Fibroblast of gingiva (primary cell): Measurements from ENCODE around the gene LRRN3.

Source experiments
- DNase-seq: peaks from one replicate; pipeline ENCODE4 v3.0.0-alpha.2; 2011; ENCODE audit warnings: low read depth

LRRN3 gene

GRCh38 chr7:111077001-111077400 lies 13.9 kb upstream of the LRRN3 start:
- no peak for DNase-seq

- DNase-seq: no peak
These were observed 10.3 kb upstream of the LRRN3 start for GRCh38 chr7:111080495-111081105.

- DNase-seq: no peak
These were observed 9.2 kb upstream of the LRRN3 start for GRCh38 chr7:111081546-111082267.

DNA sequence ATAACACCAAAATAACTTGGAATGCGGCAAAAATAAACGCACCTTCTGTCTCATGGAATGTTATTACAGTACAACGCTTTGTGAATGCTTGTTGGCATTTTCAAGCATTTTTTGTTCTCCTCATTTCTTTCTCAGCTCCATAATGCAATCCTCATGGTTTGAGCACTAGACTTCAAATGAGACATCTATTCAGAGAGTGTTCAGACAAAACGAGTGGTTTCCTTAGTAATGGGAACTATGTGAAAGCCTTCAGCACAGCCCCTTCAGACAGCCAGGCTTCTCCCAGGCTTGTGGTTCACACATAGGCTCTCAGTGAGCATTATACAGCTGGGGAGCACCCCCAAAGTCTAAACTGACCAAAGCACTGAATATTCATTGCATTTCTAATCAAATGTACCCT lies 8.6 kb upstream of the LRRN3 start:
- DNase-seq: peak; percentile 18

DNA sequence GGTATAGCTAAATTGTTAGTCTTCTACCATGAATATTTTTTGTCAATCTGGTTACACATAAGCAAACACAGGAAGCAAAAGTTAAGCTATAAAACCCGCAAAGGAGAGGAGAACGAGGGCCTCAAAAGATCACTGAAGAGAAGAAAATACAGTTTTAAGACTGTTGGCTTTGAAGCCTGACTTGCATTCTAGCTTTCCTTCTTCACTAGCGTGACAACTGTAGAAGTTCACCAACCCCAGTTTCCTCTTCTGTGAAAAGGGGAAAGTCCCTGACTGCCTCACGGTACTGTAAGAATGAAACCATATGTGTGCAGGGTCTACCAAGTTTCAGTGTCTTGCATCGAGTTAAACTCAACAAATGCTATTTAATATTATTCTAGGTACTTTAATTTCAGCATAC lies 7.5 kb upstream of the LRRN3 start:
- DNase-seq: peak; percentile 38

DNA sequence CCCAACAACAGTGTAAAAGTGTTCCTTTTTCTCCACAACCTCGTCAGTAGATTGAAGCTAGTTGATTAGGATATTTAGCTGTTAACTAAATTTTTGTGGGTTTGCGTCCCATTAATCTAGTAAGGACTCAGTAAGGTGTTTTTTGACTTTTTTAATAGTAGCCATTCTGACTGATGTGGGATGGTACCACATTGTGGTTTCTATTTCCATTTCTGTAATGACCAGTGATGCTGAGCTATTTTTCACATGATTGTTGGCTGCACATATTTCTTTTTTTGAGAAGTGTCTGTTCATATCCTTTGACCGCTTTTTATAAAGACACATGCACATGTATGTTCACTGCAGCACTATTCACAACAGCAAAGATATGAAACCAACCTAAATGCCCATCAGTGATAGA lies 5.6 kb upstream of the LRRN3 start:
- DNase-seq: no peak

GRCh38 chr7:111086532-111086931 lies 4.4 kb upstream of the LRRN3 start:
- DNase-seq: no peak

DNA sequence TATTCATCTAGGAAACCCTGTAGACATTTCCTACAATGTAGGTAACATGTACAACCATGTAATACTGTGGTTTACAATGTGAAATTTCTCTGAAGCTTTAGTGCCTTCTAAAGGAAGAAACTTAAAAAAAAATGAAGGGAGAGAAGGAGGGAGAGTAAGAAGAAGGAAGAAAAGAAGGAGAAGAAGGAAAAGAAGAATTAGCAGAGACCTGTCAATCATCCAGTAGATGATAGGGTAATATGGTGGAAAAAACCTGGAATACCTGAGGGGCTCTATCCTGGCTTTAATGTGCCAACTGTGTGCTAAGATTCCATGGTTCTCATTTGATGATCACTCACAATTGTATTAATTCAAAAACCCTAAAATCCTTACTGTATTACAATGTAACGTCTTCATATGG lies 2.6 kb upstream of the LRRN3 start:
- DNase-seq: no peak

DNA sequence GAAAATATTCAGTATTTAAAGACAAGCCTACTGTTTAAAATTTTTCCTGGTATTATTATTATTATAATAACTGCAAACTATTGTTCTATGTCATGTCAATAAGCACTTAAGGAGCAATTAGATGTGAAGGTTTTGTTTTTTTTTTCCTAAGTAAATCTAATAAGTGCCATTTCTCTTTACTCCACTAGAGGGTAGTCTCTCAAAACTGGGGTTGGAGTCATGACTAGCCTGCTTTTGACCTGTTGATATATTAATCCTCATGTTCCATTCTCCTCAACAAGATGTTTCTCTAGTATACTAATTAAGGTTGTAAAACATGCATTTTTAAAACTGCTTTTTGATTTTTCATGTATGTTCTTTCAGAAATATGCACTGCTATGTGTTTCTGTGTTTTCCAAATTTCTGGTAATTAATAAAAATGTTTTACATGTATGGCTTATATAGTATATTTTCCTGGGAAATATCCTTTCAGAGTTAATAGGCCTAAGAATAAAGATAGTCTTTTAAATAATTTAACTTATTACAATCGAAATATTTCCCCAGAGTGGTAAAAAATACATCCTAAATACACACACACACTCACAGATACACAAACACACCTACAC lies 1.0 kb upstream of the LRRN3 start:
- peak; percentile 40 for DNase-seq

DNA sequence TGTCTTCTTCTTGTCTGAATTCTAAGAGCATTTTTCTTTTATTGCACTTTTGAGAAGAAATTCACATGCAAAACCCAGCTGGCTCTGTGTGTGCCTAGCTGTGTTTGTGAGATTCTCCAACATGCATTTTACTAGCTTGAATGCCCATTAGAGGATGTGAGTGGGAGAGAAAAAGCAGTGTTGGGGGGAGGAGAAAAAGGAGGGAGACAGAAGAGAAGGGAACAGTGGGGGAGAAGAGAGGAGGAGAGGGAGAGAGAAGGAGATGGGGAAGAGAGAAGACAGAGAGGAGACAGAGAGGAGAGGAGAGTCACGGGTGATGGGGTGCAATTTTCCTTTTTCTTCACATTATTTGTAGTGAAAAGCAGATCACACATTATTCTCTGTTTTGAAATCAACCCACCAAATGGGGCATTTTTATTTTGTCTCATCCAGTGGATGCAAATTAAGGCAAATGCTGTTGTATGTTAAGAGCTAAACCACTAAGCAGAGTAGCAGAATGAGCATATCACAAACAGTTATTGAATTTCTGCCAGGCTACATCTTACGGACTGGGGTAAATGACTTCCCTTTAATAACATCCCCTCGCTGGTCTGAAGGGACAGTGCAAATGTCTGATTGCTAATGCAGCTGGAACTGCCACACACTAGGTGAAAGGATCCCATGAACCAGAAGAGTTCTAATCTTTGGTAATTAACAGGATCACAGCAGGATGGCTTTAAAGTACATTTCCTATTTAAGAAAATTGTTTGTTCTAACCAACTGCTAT lies 849 bp downstream of the LRRN3 start:
- no peak for DNase-seq

DNA sequence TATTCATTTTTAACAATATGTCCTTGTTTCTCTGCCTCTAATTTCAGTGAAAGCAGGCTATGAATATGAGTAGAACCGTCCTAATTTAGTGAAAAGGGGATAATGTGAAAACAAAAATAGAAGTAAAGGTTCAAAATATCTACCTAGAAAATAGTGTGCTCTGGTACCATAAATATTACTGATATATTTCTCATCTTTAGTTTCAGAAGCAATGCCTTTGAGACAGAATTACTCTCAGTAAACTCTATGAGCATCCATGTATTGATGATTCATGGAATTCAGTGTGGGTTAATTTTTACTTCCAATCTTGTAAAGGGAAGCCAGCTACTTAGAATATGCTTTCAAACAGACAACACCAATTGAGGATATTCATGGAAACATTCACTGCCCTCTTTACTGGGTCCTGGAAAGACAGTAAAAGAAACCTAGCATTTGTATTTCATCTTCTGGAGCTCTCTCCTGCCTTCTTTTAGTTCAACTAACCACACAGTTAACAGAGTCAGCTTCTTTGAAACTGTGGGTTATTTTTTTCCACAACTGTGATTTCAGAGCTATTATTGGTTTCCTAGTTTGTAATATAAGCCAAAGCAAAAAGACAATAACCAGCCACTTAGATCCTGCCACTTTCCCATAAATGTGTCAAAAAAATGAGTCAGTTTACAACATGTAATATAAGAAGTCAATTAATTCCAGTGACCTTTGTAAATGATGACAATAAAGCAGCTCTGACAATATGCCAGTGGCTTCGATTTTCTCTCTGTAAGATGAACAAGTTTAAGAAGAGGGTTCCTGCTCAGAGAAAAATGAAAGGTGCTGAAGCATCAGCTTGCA lies 1.7 kb downstream of the LRRN3 start:
- no peak for DNase-seq

- DNase-seq: no peak
These were observed 2.6 kb downstream of the LRRN3 start for GRCh38 chr7:111093496-111093895.

DNA sequence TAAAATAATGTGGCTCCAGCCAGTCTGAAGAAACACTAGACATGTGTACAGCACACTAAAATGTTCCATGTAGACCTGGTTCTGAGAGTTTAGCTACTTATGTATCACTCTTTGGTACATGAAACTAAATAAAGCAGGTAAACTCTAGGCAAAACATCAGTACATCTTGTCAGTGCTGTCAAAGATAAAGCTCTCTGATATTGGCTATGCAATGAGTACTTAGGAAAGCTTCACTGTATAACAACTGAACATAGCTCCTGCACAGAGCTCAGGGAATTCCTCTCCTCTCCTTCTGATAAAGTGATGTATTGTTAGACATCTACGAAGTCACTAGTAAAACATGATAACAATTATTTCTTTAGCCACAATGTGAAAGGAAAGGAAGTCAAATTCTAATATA lies 3.5 kb downstream of the LRRN3 start:
- DNase-seq: no peak

GRCh38 chr7:111096997-111097396 lies 6.1 kb downstream of the LRRN3 start:
- no peak for DNase-seq

GRCh38 chr7:111098011-111098925 lies 7.3 kb downstream of the LRRN3 start:
- peak; percentile 35 for DNase-seq

DNA sequence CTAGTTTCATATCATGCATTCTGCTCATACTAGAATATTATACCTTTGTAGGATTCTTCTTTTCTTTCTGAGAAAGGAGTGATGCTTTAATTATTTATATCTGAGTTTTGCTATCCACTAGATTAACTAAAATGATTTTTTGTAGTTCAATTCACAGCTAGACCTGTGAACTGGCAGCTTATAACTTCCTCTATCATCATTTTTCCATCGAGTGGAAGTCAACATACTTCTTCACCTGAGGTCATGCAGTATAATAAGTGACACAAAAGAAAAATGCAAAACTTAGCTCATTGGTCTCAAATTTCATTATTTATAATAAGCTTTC lies 8.0 kb downstream of the LRRN3 start:
- DNase-seq: no peak

DNA sequence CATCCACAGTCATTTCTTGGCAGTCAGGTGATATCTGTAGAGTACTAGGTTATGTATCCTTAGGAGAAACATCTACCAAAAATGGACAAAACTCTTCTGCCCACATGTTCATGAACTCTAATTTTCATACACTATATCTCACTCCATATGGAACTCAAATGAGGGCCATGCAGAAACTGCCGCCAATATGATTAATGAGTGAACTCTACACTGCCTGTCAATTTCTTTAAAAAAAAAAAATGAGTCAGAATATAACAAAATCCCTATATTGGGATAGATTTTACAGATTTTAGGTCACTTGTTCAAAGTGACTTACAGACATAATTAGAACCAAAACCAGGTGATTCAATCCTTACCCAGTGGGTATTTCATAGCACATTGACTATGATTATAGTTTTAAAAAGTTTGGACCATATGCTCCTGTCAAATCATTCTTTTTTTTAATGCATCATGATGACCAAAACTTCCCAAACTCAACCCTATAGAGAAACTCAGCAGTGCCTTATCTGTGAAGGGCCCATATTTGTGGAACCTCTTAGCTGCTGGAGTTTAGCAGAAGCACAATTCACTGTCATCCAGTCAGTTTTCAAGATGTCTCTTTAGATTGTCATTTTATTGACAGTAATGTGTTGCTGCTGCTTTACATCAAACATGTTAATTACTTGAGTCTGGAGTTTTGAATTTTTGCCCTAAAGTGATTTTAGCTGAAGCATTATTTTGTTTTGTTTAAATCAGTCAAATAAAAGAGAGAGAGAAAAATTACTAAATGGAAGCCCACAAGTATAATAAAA lies 11.1 kb downstream of the LRRN3 start:
- DNase-seq: no peak

GRCh38 chr7:111103136-111103535 lies 12.2 kb downstream of the LRRN3 start:
- no peak for DNase-seq

GRCh38 chr7:111103678-111104274 lies 12.8 kb downstream of the LRRN3 start:
- DNase-seq: no peak

DNA sequence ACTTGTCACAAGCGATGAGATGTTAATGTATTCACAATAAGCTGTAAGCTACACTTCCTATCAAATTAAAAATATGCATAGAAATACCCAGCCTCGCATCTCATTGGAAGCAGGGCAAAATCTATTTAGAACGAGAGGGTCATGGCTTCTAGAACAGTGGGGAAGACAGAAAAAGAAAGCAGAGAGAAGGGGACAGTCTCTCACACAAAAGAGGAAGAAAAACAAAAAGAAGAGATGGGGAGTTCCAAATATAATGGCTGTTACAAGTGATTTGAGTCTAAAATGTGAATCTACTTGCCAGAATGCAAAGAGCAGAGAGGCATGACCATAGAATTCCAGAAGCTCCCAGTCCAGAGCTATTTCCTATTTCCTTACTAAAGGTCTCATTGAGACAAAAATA lies 13.8 kb downstream of the LRRN3 start:
- DNase-seq: no peak
